ENCODE data around the gene IGFN1. TPM values are rescaled to one million over a fixed set of nuclear protein-coding genes. Genes with fewer than 3 reads are reported as not detected.
A peak's percentile ranks its signal among the peaks of the same experiment; 100 is the strongest.

The IGFN1 gene
- total and polyA plus RNA-seq, 10 donors = 0.02 to 0.03 (median 0.02) TPM; not detected in 7

DNA sequence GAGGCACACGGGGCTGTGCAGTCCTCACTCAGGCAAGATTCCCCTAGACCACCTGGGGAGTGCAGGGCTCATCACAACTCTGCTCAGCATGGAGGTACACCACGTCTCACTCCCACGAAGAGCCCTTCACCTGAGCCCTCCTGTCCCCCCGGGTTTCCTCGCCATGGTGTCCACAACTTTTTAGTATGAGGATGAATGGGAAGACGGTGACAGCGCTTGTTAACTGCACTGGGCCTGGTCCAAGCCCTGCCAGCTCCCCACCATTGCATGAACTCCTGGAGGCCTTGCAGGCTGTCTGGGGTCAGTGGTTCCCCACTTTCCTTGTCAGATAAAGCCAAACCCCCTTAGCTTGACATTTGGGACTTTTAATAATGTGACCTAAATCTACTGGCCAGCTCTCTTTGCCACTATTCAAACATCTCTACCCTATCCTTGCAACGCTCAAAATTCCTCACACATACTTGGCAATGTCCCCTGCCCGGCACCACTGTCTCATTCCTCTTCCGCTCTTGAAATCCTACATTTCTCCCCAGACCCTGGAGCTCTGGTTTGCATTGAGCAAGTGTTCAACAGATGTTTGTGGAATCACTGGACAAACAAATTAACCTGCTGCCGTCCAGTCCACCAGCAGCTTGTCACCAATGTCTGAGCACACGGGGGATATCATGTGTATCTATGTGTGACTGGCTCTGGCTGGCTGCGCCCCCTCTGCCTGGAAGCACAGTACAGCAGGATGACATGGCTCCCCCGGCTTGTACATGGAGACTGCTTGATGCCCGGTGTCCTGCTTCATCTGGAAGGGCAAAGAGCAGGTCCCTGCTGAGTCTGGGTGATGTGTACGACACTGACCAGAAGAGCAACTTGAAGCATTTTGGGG is 47.5 kb upstream of the IGFN1 start:
- H3K27ac ChIP-seq = no peak overlapping the region
- 93 to 95% (median 94%) methylated on average over 14 to 16 of the region's 16 CpGs for WGBS, 5 donors
- no peaks in the 10 kb centered on the region for H3K4me1 ChIP-seq
- TF ChIP-seq, protein P1, sequence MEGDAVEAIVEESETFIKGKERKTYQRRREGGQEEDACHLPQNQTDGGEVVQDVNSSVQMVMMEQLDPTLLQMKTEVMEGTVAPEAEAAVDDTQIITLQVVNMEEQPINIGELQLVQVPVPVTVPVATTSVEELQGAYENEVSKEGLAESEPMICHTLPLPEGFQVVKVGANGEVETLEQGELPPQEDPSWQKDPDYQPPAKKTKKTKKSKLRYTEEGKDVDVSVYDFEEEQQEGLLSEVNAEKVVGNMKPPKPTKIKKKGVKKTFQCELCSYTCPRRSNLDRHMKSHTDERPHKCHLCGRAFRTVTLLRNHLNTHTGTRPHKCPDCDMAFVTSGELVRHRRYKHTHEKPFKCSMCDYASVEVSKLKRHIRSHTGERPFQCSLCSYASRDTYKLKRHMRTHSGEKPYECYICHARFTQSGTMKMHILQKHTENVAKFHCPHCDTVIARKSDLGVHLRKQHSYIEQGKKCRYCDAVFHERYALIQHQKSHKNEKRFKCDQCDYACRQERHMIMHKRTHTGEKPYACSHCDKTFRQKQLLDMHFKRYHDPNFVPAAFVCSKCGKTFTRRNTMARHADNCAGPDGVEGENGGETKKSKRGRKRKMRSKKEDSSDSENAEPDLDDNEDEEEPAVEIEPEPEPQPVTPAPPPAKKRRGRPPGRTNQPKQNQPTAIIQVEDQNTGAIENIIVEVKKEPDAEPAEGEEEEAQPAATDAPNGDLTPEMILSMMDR (IDR thresholded peaks at IDR 0.05 in 8 of 11, conservative IDR thresholded peaks at IDR 0.05 in 3 of 11) = no peak
- TF ChIP-seq POLR2A (IDR thresholded peaks at IDR 0.05) (no peak), POLR2AphosphoS5 (IDR thresholded peaks at IDR 0.05) (no peak)
- intact Hi-C loops (cut with DNase I; ENCODE audit: low total_unique reads) = no loop called here
- peaks cover 3 to 99% (median 65%) of the 10 kb centered on the region in 6 donors for H3K36me3 ChIP-seq
- no peak overlapping the region for H3K4me3 ChIP-seq
- H3K27me3 ChIP-seq (replicated peaks in 1 of 7) = no peaks in the 10 kb centered on the region
- DNase-seq = no peak
- no peaks in the 10 kb centered on the region for H3K9me3 ChIP-seq

DNA sequence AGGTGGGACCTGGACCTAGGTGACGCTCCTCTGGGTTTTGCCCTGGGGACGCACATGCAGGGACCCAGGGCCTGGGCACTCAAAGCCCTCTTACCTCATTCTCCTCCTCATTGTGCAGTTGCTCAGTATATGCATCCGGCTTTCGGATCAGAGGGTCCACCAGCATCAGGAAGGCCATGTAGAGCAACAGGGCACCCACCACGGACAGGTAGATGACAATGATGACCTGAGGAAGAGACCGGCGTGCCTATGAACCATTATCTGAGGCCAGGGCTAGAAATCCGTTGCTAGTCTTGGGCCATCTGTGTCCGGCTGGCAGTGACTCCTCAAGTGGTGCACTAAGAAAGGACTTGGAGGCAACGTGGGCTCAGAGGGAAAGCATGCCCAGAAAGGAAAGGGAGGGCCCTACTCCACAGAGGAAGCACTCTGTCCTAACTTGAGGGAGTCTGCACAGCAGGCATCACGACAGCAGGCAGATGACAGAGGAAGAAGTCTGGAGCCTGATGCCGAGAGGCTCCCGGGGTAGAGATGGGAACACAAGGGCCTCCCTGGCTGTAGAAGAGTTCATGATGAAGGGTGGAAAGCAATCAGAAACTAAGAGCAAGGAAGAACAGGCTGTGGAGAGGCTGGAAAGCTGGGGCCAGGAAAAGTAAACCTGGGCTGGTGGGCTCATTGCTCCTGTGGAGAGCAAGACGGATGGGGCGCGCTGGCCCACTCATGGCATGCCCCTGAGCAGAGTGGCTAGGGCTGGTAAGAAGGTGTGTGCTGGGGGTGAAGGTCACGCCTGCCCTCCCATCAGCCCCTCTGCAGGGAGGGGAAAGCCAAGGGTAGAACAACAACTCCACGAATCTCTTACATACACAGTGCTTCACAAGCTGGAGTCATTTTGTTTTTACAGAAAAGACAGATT is 46.6 kb upstream of the IGFN1 start:
- WGBS, 5 donors = 84 to 94% (median 90%) methylated on average over 18 of the region's 18 CpGs
- H3K4me1 ChIP-seq = peaks cover 0 to 5% (median 0%) of the 10 kb centered on the region in 6 donors
- no peak overlapping the region for H3K4me3 ChIP-seq
- no peaks in the 10 kb centered on the region for H3K27me3 ChIP-seq (replicated peaks in 1 of 7)
- no peak overlapping the region for H3K27ac ChIP-seq
- H3K36me3 ChIP-seq = peaks cover 3 to 99% (median 64%) of the 10 kb centered on the region in 6 donors
- H3K9me3 ChIP-seq = no peaks in the 10 kb centered on the region
- TF ChIP-seq POLR2AphosphoS5 (IDR thresholded peaks at IDR 0.05) (no peak), POLR2A (IDR thresholded peaks at IDR 0.05) (no peak)
- TF ChIP-seq, protein P1 (IDR thresholded peaks at IDR 0.05 in 8 of 11, conservative IDR thresholded peaks at IDR 0.05 in 3 of 11) = no peak
- peak; percentile 66 for DNase-seq
- intact Hi-C loops (cut with DNase I; ENCODE audit: low total_unique reads) = no loop called here

DNA sequence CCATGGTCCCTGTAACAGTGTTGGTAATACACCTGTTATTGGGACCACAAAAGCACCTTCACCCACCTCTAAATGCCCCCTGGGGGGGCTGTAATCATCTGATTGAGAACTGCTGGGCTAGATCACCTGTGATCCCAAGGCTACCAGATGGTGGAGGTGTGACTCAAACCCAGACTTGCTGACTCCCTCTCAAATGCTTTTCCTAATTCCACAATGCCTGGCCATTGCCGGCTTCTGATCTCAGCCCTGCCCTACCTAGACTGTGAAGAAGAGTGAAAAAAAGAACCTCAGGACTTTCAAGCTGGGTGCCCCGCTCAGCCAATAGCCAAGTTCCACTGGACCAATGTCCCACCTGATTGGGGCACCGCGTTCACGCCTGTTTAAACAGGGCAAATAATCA is 45.9 kb upstream of the IGFN1 start:
- TF ChIP-seq POLR2A (IDR thresholded peaks at IDR 0.05) (no peak), POLR2AphosphoS5 (IDR thresholded peaks at IDR 0.05) (no peak)
- TF ChIP-seq, protein P1 (IDR thresholded peaks at IDR 0.05 in 8 of 11, conservative IDR thresholded peaks at IDR 0.05 in 3 of 11) = no peak
- Histone ChIP-seq H3K4me3 (no peak overlapping the region), H3K36me3 (peaks cover 3 to 99% (median 61%) of the 10 kb centered on the region in 6 donors), H3K9me3 (no peaks in the 10 kb centered on the region), H3K27ac (no peak overlapping the region), H3K27me3 (replicated peaks in 1 of 7) (no peaks in the 10 kb centered on the region), H3K4me1 (peaks cover 0 to 6% (median 0%) of the 10 kb centered on the region in 6 donors)
- DNase-seq = no peak
- WGBS, 5 donors = 75 to 88% (median 80%) methylated on average over 5 of the region's 5 CpGs
- intact Hi-C loops (cut with DNase I; ENCODE audit: low total_unique reads) = no loop called here
